Smooth muscle cell of the pulmonary artery (primary cell): Measurements from ENCODE around the gene SCP2D1. TPM values are rescaled to one million over a fixed set of nuclear protein-coding genes. Genes with fewer than 3 reads are reported as not detected.

Experiments
- total RNA-seq: library from RNA; depleted of rRNA; stranded (reverse); fragments of >200 nt; gene quantifications from 2 replicates; pipeline ENCODE4 v1.2.3, GENCODE V29; 2014

SCP2D1 gene
- not detected in 2 replicates for total RNA-seq

DNA sequence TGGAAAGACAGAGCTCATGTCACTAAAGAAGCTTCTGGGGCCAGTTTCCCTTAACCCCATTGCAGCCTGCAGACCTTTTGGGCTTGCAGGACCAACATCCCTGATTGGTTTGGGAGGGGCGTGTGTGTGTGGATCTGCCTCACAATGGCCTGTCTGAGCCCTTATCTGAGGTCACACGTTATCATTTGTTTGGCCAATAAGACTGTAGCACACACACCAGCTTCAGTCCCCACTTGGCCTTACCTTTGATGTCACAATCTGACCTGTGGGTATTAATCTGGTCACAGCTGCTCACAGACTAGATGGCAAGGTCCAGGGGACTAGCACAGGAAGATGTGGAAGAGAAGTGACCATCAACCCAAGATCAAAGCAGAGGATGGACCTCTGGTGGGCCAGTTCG lies at the start of gene SCP2D1:
Gene SCP2D1, plus strand, starts transcription at position 301 of the 400 bp plus-strand sequence. Its CDS starts 33 bp downstream, at position 334.

Other genes starting within 250 kb of the SCP2D1 start
- 39.2 and 39.3 TPM in 2 replicates for gene SMIM26, start 246.4 kb upstream of the SCP2D1 start, total RNA-seq
- 40.1 and 48.6 TPM in 2 replicates for gene DTD1, start 225.7 kb upstream of the SCP2D1 start, total RNA-seq